Spleen (tissue), 7 donors: ENCODE data around the gene SCN4B.

ENCODE experiments used
- POLR2A ChIP-seq, 3 donors: fragments of 450-650 bp; IDR thresholded peaks; one replicate each; pipeline ENCODE4 v1.5.1; 2017; ENCODE audit warnings: antibody characterized with exemption in 3 of 3, mild to moderate bottlenecking in 1 of 3
- TF ChIP-seq, protein P1 (sequence below), 11 experiments: fragments of 200-600 bp in 7 of 11; fragments of 450-650 bp in 4 of 11; sonication (generic) in 4 of 11; IDR thresholded peaks in 8 of 11; conservative IDR thresholded peaks in 3 of 11; 1 replicate in 7 of 11; 2 replicates in 4 of 11; pipeline versions ENCODE4 v1.4.0 to v1.8.0; 2016 to 2021; ENCODE audit warnings: antibody characterized with exemption in 11 of 11, inconsistent platforms in 4 of 11, mild to moderate bottlenecking in 1 of 11
- donor health status: DM: no; HTN: no; CAD: no; lungs with moderate emphysema.
- donor health status: DM: no; HTN: no; CAD: no.
- donor health status: DM: no; HTN: no; CAD: no.

DNA sequence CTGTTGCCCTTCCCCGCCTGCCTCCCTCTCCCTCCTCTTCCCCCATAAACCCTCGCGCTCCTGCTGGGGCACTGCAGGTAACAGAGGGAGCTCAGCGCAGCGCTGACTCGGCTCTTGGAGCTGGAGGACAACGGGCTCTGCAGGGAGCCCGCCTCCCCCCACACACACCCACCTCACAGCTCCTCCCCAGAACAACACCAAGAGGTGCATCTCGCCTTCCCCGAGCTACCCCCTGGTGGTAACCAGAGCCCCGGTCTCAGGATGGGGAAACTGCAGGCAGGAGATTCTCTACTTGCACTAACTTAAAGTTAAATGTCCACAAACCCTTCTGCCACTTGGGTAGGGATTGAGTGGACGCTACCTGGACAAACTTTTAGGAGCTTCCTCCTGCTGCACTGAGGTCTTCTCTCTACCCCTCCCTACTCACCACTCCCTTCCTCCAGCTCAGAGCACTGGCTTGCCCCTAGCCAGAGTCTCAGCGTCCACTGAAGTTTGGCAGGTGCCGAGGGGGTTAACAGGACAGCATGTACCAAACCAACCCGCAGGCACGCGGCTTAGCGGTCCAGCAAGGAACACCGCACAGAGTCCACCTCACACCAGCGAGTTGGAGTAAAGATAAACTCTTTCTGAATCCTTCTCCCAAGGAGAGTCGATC is 4.0 kb upstream of the SCN4B start:
- no peak for TF ChIP-seq POLR2A (IDR thresholded peaks at IDR 0.05)
- TF ChIP-seq, protein P1, sequence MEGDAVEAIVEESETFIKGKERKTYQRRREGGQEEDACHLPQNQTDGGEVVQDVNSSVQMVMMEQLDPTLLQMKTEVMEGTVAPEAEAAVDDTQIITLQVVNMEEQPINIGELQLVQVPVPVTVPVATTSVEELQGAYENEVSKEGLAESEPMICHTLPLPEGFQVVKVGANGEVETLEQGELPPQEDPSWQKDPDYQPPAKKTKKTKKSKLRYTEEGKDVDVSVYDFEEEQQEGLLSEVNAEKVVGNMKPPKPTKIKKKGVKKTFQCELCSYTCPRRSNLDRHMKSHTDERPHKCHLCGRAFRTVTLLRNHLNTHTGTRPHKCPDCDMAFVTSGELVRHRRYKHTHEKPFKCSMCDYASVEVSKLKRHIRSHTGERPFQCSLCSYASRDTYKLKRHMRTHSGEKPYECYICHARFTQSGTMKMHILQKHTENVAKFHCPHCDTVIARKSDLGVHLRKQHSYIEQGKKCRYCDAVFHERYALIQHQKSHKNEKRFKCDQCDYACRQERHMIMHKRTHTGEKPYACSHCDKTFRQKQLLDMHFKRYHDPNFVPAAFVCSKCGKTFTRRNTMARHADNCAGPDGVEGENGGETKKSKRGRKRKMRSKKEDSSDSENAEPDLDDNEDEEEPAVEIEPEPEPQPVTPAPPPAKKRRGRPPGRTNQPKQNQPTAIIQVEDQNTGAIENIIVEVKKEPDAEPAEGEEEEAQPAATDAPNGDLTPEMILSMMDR (IDR thresholded peaks at IDR 0.05 in 8 of 11, conservative IDR thresholded peaks at IDR 0.05 in 3 of 11), result no peak
